Measurements from ENCODE around the gene WDFY3.
A peak's percentile ranks its signal among the peaks of the same experiment; 100 is the strongest.

Gene WDFY3

GRCh38 chr4:84907145-84907544, 59.3 kb downstream of the WDFY3 start:
- DNase-seq (ENCODE audit: low spot score) = no peak

- DNase-seq (ENCODE audit: low spot score) = no peak
Measured at GRCh38 chr4:84905646-84906045, 60.8 kb downstream of the WDFY3 start.

DNA sequence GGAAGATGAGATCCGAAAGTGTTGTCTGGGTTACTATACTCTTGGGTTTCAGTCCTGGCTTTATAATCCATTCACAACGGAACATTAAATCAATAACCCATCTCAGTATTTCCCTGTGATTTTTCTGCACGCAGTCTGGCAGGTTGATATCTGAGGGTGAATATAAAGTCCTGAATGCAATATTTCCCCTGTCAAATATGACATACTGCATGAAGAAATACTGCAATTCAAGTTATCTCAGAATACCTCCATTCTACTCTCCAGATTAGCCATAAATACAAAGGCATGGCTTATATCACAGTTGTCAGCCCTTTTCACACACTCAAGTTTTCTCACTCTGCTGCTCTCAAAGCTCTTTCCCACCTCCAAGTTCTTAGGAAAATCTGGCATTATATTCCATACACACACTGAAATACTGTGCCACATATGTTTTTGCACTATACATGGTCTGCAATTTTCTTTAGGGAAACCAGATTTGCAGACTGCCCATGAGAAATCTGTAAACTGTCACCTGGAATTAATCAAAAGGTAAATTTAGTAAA, 64.7 kb downstream of the WDFY3 start:
- DNase-seq (ENCODE audit: low spot score) = no peak

- no peak for DNase-seq (ENCODE audit: low spot score)
Measured at GRCh38 chr4:84901173-84901572, 65.3 kb downstream of the WDFY3 start.

GRCh38 chr4:84899616-84900015, 66.9 kb downstream of the WDFY3 start:
- no peak for DNase-seq (ENCODE audit: low spot score)

DNA sequence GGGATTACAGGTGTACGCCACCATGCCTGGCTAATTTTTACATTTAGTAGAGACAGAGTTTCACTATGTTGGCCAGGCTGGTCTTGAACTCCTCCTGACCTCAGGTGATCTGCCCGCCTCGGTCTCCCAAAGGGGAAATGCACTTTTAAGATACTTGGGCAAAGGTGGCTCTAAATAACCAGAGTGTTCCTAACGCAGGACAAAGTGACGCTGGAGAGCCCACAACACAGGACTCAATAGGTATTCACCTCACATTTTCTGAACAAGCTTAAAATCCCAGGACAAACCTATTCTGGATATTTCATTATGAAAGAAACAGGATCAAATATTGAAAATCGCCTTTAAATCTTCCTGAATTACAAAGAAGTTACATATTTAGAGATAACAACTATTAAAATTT, 69.0 kb downstream of the WDFY3 start:
- DNase-seq (ENCODE audit: low spot score) = no peak

DNA sequence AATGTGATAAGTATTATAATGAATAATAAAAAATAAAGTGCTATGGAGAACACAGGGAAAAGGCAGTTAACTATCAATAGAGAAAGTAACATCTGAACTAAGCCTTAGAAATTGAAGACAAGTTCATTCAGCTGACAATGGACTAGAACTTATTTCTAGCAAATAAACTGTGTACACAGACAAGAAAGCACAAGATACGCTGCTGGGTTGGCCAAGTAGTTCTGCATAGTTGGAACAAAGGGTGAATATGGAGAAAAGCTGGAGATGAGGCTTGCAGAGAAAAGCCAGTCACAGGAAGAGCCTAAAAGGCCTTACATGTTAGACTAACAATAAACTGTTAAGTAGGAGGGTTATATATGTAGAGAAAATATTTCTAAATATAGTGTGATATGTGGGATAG, 71.2 kb downstream of the WDFY3 start:
- no peak for DNase-seq (ENCODE audit: low spot score)

- no peak for DNase-seq (ENCODE audit: low spot score)
Measured at GRCh38 chr4:84894621-84895020, 71.9 kb downstream of the WDFY3 start.

DNA sequence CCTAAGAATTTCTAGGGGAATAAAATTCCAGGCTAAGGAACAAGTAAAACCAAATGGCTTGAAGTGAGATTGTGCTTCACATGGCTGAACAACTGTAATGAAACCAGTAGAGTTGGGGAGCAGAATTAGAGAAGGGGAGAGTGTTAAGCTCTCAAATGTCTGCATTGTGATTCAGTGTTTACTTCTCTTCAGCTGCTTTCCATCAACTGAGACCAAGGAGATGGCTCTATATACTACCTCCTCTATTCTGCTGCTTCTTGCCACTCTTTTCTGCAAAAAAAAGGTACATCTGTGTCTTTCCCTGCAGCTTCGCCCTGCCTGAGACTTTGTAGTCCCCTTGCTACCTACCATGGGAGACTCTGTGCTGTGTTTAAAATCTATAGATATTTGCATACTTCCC, 73.5 kb downstream of the WDFY3 start:
- DNase-seq (ENCODE audit: low spot score) = no peak

DNA sequence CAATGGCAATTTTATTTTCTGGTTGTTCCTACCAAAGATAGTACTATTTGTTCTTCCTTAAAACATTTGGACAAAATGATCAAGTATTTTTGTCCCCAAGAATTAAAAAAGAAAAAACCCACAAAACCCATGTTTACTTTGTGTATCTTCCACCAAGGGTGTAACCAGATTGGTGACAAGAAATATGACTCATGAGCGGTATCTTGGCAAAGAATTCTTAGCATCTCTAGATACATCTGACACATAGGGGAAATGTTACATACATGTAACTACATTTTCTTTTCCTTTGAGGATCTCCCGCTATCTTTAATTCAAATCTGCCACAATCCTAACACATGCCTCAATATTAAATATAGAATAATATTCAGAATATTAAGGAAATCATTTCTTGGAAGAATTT, 78.7 kb downstream of the WDFY3 start:
- peak; percentile 19 for DNase-seq (ENCODE audit: low spot score)

- DNase-seq (ENCODE audit: low spot score) = no peak
Measured at GRCh38 chr4:84879651-84880200, 86.8 kb downstream of the WDFY3 start.

DNA sequence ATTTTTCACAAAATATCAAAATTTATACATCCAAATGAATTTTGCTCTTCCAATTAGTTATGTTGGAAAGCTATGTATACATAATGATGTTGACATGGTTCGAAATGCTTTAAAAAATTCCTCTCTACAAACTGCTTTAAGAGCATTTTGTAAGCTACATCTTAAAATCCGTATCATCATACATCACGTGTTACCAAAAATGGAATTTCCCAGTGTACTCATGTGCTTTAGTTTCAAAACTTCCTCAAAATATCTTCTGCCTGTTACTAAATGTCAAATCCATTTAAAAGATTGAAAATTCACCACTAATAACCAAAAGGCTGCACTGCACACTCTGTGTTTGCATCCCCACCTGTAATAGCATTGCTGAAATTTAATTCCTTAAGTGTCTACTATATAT, 87.9 kb downstream of the WDFY3 start:
- DNase-seq (ENCODE audit: low spot score) = no peak

DNA sequence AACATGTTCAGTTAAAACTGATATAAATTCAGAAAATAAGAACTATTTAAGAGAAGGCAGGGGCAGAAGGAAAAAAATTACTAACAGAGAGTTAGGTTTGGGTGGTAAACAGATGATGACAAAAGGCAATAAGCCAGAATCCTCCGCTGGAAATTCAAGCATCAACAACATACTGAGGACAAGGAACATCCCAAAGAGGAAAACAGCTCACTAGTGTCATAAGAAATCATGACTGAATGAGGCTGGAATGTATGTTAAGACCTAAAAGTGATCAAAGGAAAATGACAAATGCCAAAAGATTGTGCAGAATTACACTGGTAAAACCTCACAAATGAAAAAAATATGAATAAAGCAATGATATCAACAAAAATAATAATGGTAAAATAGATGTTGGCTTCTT, 88.4 kb downstream of the WDFY3 start:
- DNase-seq (ENCODE audit: low spot score) = peak; percentile 74

- peak; percentile 18 for DNase-seq (ENCODE audit: low spot score)
Measured at GRCh38 chr4:84877051-84877833, 89.2 kb downstream of the WDFY3 start.

- no peak for DNase-seq (ENCODE audit: low spot score)
Measured at GRCh38 chr4:84875636-84876371, 90.7 kb downstream of the WDFY3 start.

DNA sequence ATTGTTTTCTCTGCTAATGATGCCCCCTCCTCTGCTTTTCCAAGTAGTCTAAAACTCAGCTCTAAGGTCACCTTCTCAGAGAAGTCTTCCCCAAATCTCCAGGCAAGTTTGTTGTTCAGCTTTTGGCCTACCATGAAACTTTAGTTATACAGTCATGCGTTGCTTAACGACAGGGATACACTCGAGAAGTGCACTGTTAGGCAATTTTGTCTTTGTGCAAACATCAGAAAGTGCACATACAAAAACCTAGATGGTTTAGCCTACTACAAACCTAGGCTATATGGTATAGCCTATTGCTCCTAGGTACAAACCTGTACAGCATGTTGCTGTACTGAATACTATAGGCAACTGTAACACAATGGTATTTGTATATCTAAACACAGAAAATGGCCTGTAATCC, 91.9 kb downstream of the WDFY3 start:
- DNase-seq (ENCODE audit: low spot score) = no peak

GRCh38 chr4:84870398-84871163, 95.9 kb downstream of the WDFY3 start:
- DNase-seq (ENCODE audit: low spot score) = peak; percentile 50

DNA sequence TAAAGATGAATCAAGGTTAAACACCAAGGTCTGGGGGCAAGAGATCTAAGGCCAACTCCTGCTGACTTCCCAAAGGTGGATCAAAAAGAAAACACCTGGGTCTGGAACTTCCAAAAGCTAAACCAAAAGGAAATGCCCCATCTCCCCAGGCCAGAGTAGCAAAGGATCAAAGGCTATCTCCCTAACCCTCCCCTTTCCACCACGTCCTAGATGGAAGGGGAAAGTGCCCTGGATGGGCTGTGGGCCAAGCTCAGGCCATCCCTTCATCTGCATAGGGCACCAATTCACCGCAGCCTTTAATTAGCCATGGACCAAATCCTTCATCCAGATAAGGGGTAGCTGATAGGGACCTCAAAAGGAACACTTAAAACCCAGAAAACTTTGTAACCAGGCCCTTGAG, 100.2 kb downstream of the WDFY3 start:
- no peak for DNase-seq (ENCODE audit: low spot score)

DNA sequence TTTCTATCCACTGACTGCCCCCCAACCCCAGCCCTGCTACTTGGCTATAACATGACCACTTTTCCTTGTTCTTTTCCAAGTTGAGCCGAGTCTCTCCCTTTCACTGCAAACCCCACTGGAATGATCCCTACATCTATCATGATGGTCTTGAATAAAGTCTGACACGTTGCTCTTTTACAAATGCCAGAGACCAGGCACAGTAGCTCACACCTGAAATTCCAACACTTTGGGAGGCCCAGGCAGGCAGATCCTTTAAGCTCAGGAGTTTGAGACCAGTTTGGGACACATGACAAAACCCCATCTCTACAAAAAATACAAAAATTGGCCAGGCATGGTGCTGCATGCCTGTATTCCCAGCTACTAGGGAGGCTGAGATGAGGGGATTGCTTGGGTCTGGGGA, 100.9 kb downstream of the WDFY3 start:
- no peak for DNase-seq (ENCODE audit: low spot score)

DNA sequence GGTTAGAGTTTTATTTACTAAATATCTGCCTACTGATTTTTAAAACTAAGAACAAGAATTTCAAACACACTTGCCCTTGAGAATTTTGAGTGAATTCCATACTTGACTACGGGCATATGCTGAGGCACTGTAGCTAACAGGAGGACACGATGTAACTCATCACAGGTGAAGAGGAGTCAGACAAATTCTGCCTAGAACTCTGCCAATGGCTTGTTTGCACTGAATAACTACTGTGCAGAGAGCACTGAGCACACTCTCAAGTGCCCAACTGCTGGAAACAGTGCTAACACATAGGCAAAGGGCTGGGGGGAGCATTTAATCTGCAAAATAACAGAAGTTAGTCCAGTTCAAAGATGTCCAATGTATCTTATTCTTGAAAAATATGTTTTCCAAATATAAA, 104.4 kb downstream of the WDFY3 start:
- DNase-seq (ENCODE audit: low spot score) = no peak

DNA sequence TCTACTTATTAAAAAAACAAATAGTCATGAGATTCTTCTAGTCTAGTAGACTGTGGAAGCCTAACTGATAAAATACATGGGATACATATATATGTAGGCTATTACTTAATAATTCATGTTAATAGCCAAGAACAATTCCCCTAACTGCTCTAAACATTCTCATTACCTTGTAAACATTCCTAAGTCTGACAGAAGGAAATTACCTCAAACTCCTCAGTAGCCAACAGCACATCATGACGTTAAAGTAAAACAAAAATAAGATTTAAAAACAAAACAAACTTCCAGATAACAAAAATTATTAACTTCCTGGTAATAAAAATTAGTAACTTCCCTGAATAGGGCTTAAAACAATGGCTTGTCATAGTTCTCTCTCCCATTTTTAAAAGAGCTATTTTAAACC, 109.2 kb downstream of the WDFY3 start:
- no peak for DNase-seq (ENCODE audit: low spot score)

GRCh38 chr4:84856468-84857049, 109.9 kb downstream of the WDFY3 start:
- DNase-seq (ENCODE audit: low spot score) = no peak

All from AG20443 (cell line).